GM23338 (cell line): ENCODE results near the gene ITGA1. TPM values are rescaled to one million over a fixed set of nuclear protein-coding genes. Genes with fewer than 3 reads are reported as not detected.

ENCODE experiments used
- ATAC-seq: fragments of 200-7000 bp; cut with Tn5 transposase; 3 replicates; pipeline ENCODE4 v1.9.1; 2020
- DNase-seq: peaks from one replicate; pipeline ENCODE4 v3.0.0-alpha.2; 2015; ENCODE audit warnings: low spot score
- H2AFZ ChIP-seq: fragments of 200-600 bp; sonication (generic); 2 replicates; pipeline ENCODE4 v1.8.0; 2016; ENCODE audit warnings: antibody characterized with exemption, mild to moderate bottlenecking, moderate library complexity
- H3F3A ChIP-seq: fragments of 200-600 bp; sonication (generic); replicated peaks from 2 replicates; pipeline ENCODE4 v1.8.0; 2017; ENCODE audit warnings: antibody characterized with exemption, mixed run types, low read depth
- H3K27ac ChIP-seq: fragments of 200-600 bp; sonication (generic); 2 replicates; pipeline ENCODE4 v1.6.1; 2016; ENCODE audit warnings: low read depth
- H3K27me3 ChIP-seq: fragments of 200-600 bp; sonication (generic); 2 replicates; pipeline ENCODE4 v1.8.0; 2016; ENCODE audit warnings: mild to moderate bottlenecking, mixed run types, moderate library complexity; ENCODE audit not compliant: insufficient read depth
- H3K36me3 ChIP-seq: fragments of 200-600 bp; sonication (generic); 2 replicates; pipeline ENCODE4 v1.8.0; 2016; ENCODE audit warnings: mild to moderate bottlenecking; ENCODE audit not compliant: insufficient read depth
- H3K4me1 ChIP-seq: fragments of 200-600 bp; sonication (generic); 2 replicates; pipeline ENCODE4 v1.8.0; 2016; ENCODE audit warnings: mild to moderate bottlenecking, moderate library complexity; ENCODE audit not compliant: insufficient read depth
- H3K4me2 ChIP-seq: fragments of 200-600 bp; sonication (generic); 2 replicates; pipeline ENCODE4 v1.7.1; 2017; ENCODE audit warnings: mixed run types
- H3K4me3 ChIP-seq: fragments of 200-600 bp; sonication (generic); 2 replicates; pipeline ENCODE4 v1.6.1; 2016; ENCODE audit warnings: mixed run types
- H3K79me2 ChIP-seq: fragments of 200-600 bp; sonication (generic); replicated peaks from 2 replicates; pipeline ENCODE4 v1.8.0; 2017; ENCODE audit warnings: mild to moderate bottlenecking; ENCODE audit not compliant: insufficient read depth
- H3K9me2 ChIP-seq: fragments of 200-600 bp; sonication (generic); 2 replicates; pipeline ENCODE4 v1.8.0; 2017; ENCODE audit not compliant: insufficient read depth
- H4K20me1 ChIP-seq: fragments of 200-600 bp; sonication (generic); replicated peaks from 2 replicates; pipeline ENCODE4 v1.8.0; 2017; ENCODE audit warnings: mild to moderate bottlenecking; ENCODE audit not compliant: insufficient read depth
- H3K27ac Mint-ChIP-seq: 2 replicates; pipeline ENCODE4 v1.8.0; 2020; ENCODE audit warnings: inconsistent platforms, mild to moderate bottlenecking, moderate library complexity, mixed read lengths
- H3K27me3 Mint-ChIP-seq: 3 replicates; pipeline ENCODE4 v1.8.0; 2022; ENCODE audit warnings: low read depth, mild to moderate bottlenecking, moderate library complexity, mixed read lengths, inconsistent platforms; ENCODE audit not compliant: insufficient read depth, poor library complexity
- H3K36me3 Mint-ChIP-seq: 3 replicates; pipeline ENCODE4 v1.8.0; 2021; ENCODE audit warnings: low read depth, mild to moderate bottlenecking, inconsistent platforms, moderate library complexity, mixed read lengths
- H3K4me1 Mint-ChIP-seq: 3 replicates; pipeline ENCODE4 v1.8.0; 2020; ENCODE audit warnings: mild to moderate bottlenecking, inconsistent platforms, mixed read lengths
- H3K4me3 Mint-ChIP-seq: 3 replicates; pipeline ENCODE4 v1.8.0; 2021; ENCODE audit warnings: moderate library complexity, mild to moderate bottlenecking, inconsistent platforms, mixed read lengths
- H3K9me3 Mint-ChIP-seq: 3 replicates; pipeline ENCODE4 v1.8.0; 2020; ENCODE audit warnings: moderate library complexity, mild to moderate bottlenecking, inconsistent platforms, mixed read lengths
- CREB1 ChIP-seq: fragments of 250-450 bp; sonication (Bioruptor Pico); IDR thresholded peaks from 2 replicates; pipeline ENCODE4 v1.5.0; 2020; ENCODE audit warnings: low read depth, mild to moderate bottlenecking, moderate library complexity
- CTCF ChIP-seq, 2 experiments: fragments of 200-600 bp in 1 of 2; sonication (generic) in 1 of 2; conservative IDR thresholded peaks; 2 replicates each; pipeline versions ENCODE4 v1.5.1 to v1.6.1; 2016 to 2017; ENCODE audit warnings: antibody characterized with exemption in 2 of 2, low read depth in 2 of 2, mild to moderate bottlenecking in 2 of 2, moderate library complexity in 1 of 2
- ETS1 ChIP-seq: IDR thresholded peaks from 2 replicates; pipeline ENCODE4 v1.6.1; 2016; ENCODE audit warnings: antibody characterized with exemption
- EZH2 ChIP-seq: fragments of 200-600 bp; sonication (generic); IDR thresholded peaks from one replicate; pipeline ENCODE4 v1.8.0; 2017; ENCODE audit warnings: antibody characterized with exemption, mild to moderate bottlenecking, low read depth; ENCODE audit not compliant: unreplicated experiment
- EZH2phosphoT487 ChIP-seq: fragments of 200-600 bp; sonication (generic); IDR thresholded peaks from one replicate; pipeline ENCODE4 v1.8.1; 2018; ENCODE audit warnings: antibody characterized with exemption; ENCODE audit not compliant: unreplicated experiment
- JUNB ChIP-seq: IDR thresholded peaks from one replicate; pipeline ENCODE4 v1.6.1; 2016; ENCODE audit warnings: antibody characterized with exemption; ENCODE audit not compliant: unreplicated experiment
- NANOG ChIP-seq: IDR thresholded peaks from 2 replicates; pipeline ENCODE4 v1.6.1; 2016; ENCODE audit warnings: antibody characterized with exemption, borderline replicate concordance
- POLR2AphosphoS5 ChIP-seq: IDR thresholded peaks from 2 replicates; pipeline ENCODE4 v1.6.1; 2016; ENCODE audit warnings: antibody characterized with exemption, low read depth
- REST ChIP-seq: IDR thresholded peaks from one replicate; pipeline ENCODE4 v1.6.1; 2018; ENCODE audit warnings: antibody characterized with exemption; ENCODE audit not compliant: unreplicated experiment
- STAT1 ChIP-seq: IDR thresholded peaks from one replicate; pipeline ENCODE4 v1.6.1; 2016; ENCODE audit warnings: antibody characterized with exemption; ENCODE audit not compliant: unreplicated experiment
- ZNF114 ChIP-seq: fragments of 250-450 bp; sonication (Bioruptor Pico); IDR thresholded peaks from 2 replicates; pipeline ENCODE4 v1.5.0; 2020; ENCODE audit warnings: mild to moderate bottlenecking, moderate library complexity
- ZNF331 ChIP-seq: fragments of 250-450 bp; sonication (Bioruptor Pico); IDR thresholded peaks from 2 replicates; pipeline ENCODE4 v1.5.0; 2020; ENCODE audit warnings: low read depth, mild to moderate bottlenecking, moderate library complexity
- ZNF462 ChIP-seq: fragments of 250-450 bp; sonication (Bioruptor Pico); IDR thresholded peaks from 2 replicates; pipeline ENCODE4 v1.5.0; 2020; ENCODE audit warnings: mild to moderate bottlenecking, moderate library complexity
- polyA plus RNA-seq: library from polyadenylated mRNA; unstranded; fragments of >200 nt; fragmentation: Nextera tagmentation; extraction: Ambion mirVana; gene quantifications from 2 replicates; pipeline ENCODE4 v1.2.1, GENCODE V29; 2016
- total RNA-seq: library from RNA; depleted of rRNA; stranded (reverse); fragments of >200 nt; shearing (Covaris generic); gene quantifications from 2 replicates; pipeline ENCODE4 v1.2.3, GENCODE V29; 2014

Gene ITGA1
- total and polyA plus RNA-seq, 2 experiments from 2014 or later: 1.8 to 4.9 TPM

GRCh38 chr5:52824827-52825226 lies 37.1 kb downstream of the ITGA1 start:
- Histone ChIP-seq H3F3A (no peaks in the 10 kb centered on the region), H3K9me2 (no peaks in the 10 kb centered on the region), H3K4me3 (no peak overlapping the region), H3K4me2 (no peak overlapping the region), H3K4me1 (no peaks in the 10 kb centered on the region), H2AFZ (no peak overlapping the region), H3K27ac (no peak overlapping the region), H3K27me3 (no peaks in the 10 kb centered on the region), H4K20me1 (no peaks in the 10 kb centered on the region), H3K79me2 (no peaks in the 10 kb centered on the region), H3K36me3 (no peaks in the 10 kb centered on the region)
- no peak for TF ChIP-seq CREB1
- TF ChIP-seq NANOG: no peak
- no peak for TF ChIP-seq ETS1
- no peak for TF ChIP-seq POLR2AphosphoS5
- TF ChIP-seq STAT1: no peak
- no peak for TF ChIP-seq ZNF331 (CRISPR knock-in tag)
- no peak for TF ChIP-seq EZH2
- no peak for TF ChIP-seq REST
- TF ChIP-seq CTCF (conservative IDR thresholded peaks at IDR 0.05; ENCODE audit: low read depth in 2 of 2): no peak
- no peak for TF ChIP-seq JUNB
- TF ChIP-seq EZH2phosphoT487: no peak
- no peak for TF ChIP-seq ZNF462 (CRISPR knock-in tag)
- TF ChIP-seq ZNF114: no peak
- no peak for ATAC-seq
- H3K27ac Mint-ChIP-seq: no peak overlapping the region
- peaks cover 2% of the 10 kb centered on the region for H3K27me3 Mint-ChIP-seq
- H3K9me3 Mint-ChIP-seq: peaks cover 12% of the 10 kb centered on the region; the same call in 2 of the 3 replicates
- DNase-seq: no peak
- no peaks in the 10 kb centered on the region for H3K36me3 Mint-ChIP-seq
- no peak overlapping the region for H3K4me3 Mint-ChIP-seq
- no peaks in the 10 kb centered on the region for H3K4me1 Mint-ChIP-seq
